ENCODE data around the gene KRTAP5-10. TPM values are rescaled to one million over a fixed set of nuclear protein-coding genes. Genes with fewer than 3 reads are reported as not detected.

The KRTAP5-10 gene
- total RNA-seq, 4 donors from 2014 or later = not detected

DNA sequence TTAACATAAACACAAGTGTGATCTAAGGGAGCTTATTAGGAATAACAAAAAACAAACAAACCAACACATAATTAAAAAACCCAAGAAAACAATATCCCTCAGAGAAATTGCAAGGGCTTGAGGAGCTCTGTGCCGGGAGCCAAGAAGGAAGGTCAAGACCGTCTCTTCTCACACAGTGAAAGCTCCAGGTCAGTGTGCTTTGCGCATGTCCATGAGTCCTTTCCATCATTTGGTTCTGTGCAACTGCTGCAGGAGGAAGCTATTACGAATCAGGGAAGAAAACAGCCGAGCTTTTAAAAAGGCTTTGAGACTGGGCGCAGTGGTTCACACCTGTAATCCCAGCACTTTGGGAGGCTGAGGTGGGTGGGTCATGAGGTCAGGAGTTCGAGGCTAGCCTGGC lies 23.0 kb upstream of the KRTAP5-10 start:
- in situ Hi-C loops (cut with MboI; ENCODE audit: low sequenced_read_pairs in 4 of 4) = no loop called here

DNA sequence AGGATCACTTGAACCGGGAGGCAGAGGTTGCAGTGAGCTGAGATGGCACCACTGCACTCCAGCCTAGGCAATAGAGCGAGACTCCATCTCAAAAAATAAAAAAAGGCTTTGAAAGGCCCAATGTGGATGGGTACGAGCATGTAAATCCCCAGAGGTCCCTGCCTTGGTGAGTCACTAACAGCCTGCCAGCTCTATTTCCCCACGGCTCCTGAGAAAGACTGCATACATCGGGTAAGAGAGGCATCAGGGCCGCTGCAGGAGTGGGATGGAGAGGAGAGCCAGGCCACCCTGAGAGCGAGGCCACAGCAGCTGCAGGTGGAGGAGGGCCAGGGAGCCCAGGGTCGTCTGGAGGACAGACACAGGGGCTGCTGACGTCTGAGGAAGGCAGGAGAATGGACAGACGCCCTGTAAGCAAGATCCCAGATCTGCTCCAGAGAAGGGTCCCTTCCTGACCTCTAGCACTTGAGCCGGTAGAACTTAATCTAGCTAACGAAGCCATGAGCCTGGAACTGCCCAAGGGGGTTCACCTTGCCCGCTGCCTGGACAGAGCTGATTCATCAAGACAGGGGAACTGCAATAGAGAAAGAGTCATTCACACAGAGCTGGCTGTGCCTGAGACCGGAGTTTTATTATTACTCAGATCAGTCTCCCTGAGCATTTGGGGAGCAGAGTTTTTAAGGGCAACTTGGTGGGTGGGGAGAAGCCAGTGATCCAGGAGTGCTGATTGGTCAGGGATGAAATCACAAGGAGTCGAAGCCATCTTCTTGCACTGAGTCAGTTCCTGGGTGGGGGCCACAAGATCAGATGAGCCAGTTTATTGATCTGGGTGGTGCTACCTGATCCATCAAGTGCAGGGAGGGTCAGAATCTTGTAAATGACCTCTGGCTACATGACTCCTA lies 22.2 kb upstream of the KRTAP5-10 start:
- in situ Hi-C loops (cut with MboI; ENCODE audit: low sequenced_read_pairs in 4 of 4) (no loop called here), intact Hi-C loops (cut with DNase I; ENCODE audit: low total_unique reads) (no loop called here)
- TF ChIP-seq POLR2A (IDR thresholded peaks at IDR 0.05) = no peak
- TF ChIP-seq, protein P1, sequence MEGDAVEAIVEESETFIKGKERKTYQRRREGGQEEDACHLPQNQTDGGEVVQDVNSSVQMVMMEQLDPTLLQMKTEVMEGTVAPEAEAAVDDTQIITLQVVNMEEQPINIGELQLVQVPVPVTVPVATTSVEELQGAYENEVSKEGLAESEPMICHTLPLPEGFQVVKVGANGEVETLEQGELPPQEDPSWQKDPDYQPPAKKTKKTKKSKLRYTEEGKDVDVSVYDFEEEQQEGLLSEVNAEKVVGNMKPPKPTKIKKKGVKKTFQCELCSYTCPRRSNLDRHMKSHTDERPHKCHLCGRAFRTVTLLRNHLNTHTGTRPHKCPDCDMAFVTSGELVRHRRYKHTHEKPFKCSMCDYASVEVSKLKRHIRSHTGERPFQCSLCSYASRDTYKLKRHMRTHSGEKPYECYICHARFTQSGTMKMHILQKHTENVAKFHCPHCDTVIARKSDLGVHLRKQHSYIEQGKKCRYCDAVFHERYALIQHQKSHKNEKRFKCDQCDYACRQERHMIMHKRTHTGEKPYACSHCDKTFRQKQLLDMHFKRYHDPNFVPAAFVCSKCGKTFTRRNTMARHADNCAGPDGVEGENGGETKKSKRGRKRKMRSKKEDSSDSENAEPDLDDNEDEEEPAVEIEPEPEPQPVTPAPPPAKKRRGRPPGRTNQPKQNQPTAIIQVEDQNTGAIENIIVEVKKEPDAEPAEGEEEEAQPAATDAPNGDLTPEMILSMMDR (IDR thresholded peaks at IDR 0.05 in 4 of 5, conservative IDR thresholded peaks at IDR 0.05 in 1 of 5) = no peak
- DNase-seq (no peak), ATAC-seq (no peak)
- Histone ChIP-seq H3K27me3 (no peaks in the 10 kb centered on the region), H3K9me3 (no peaks in the 10 kb centered on the region), H3K4me3 (no peak overlapping the region), H3K36me3 (no peaks in the 10 kb centered on the region), H3K4me1 (no peaks in the 10 kb centered on the region), H3K27ac (no peak overlapping the region)

More for the DNA sequence above, 23.0 kb upstream of the KRTAP5-10 start:
- H3K36me3 ChIP-seq = no peaks in the 10 kb centered on the region
- H3K27me3 ChIP-seq = no peaks in the 10 kb centered on the region
- H3K4me1 ChIP-seq = no peaks in the 10 kb centered on the region
- no peak overlapping the region for H3K27ac ChIP-seq
- TF ChIP-seq, protein P1 (IDR thresholded peaks at IDR 0.05 in 4 of 5, conservative IDR thresholded peaks at IDR 0.05 in 1 of 5) = no peak
- no peak for TF ChIP-seq POLR2A (IDR thresholded peaks at IDR 0.05)
- H3K9me3 ChIP-seq = no peaks in the 10 kb centered on the region
- no peak for ATAC-seq
- DNase-seq = no peak
- intact Hi-C loops (cut with DNase I; ENCODE audit: low total_unique reads) = no loop called here
- no peak overlapping the region for H3K4me3 ChIP-seq

DNA sequence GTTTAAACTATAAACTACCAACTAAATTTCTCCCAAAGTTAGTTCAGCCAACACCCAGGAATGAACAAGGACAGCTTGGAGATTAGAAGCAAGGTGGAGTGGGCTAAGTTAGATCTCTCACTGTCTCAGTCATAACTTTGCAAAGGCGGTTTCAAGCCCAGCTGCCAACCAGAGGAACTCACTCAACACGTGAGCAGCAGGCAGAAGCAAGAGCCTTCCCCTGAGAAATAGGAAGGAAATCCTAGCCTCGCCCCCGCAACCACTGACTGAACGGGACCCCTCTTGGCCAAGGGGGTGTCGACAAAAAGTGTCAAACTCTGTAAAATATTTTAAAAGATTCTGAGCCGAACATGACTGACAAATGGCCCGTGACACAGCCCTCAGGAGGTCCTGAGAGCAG lies 21.5 kb upstream of the KRTAP5-10 start:
- H3K4me1 ChIP-seq = no peaks in the 10 kb centered on the region
- DNase-seq (no peak), ATAC-seq (no peak)
- intact Hi-C loops (cut with DNase I; ENCODE audit: low total_unique reads) = no loop called here
- H3K36me3 ChIP-seq = no peaks in the 10 kb centered on the region
- H3K9me3 ChIP-seq = no peaks in the 10 kb centered on the region
- no peak for TF ChIP-seq POLR2A (IDR thresholded peaks at IDR 0.05)
- TF ChIP-seq, protein P1 (IDR thresholded peaks at IDR 0.05 in 4 of 5, conservative IDR thresholded peaks at IDR 0.05 in 1 of 5) = no peak
- no peak overlapping the region for H3K27ac ChIP-seq
- no peaks in the 10 kb centered on the region for H3K27me3 ChIP-seq
- H3K4me3 ChIP-seq = no peak overlapping the region
- in situ Hi-C loops (cut with MboI; ENCODE audit: low sequenced_read_pairs in 4 of 4) = no loop called here

DNA sequence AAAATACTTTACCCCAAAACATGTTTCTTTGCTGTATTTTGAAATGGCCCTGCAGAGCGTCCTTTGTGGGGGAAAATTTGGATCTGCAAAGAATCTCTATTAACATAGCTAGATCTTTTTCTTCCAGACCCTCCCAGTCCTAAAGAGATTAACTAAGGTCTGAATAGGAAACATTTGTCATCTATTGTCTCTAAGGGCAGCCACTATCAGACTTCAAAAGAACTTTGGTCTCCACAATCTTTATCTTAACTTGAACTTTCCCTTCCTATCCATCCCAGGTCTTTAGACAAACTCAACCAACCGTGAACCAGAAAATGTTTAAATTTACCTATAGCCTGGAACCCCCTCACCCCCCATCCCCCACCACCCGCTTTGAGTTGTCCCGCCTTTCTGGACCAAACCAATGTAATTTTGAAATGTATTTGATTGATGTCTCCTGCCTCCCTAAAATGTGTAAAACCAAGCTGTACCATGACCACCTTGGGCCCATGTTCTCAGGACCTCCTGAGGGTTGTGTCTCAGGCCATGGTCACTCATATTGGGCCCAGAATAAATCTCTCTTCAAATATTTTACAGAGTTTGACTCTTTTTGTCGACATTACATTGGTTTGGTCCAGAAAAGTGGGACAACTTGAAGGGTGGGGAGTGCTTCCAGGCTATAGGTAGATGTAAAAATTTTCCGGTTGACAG lies 20.7 kb upstream of the KRTAP5-10 start:
- in situ Hi-C loops (cut with MboI; ENCODE audit: low sequenced_read_pairs in 4 of 4) = no loop called here
- H3K27ac ChIP-seq = no peak overlapping the region
- H3K4me3 ChIP-seq = no peak overlapping the region
- no peaks in the 10 kb centered on the region for H3K9me3 ChIP-seq
- TF ChIP-seq, protein P1 (IDR thresholded peaks at IDR 0.05 in 4 of 5, conservative IDR thresholded peaks at IDR 0.05 in 1 of 5) = no peak
- no peak for TF ChIP-seq POLR2A (IDR thresholded peaks at IDR 0.05)
- no peaks in the 10 kb centered on the region for H3K4me1 ChIP-seq
- no peaks in the 10 kb centered on the region for H3K27me3 ChIP-seq
- DNase-seq (no peak), ATAC-seq (no peak)
- no peaks in the 10 kb centered on the region for H3K36me3 ChIP-seq
- intact Hi-C loops (cut with DNase I; ENCODE audit: low total_unique reads) = no loop called here
